Measurements from ENCODE around the gene CSAG3.

- TF ChIP-seq CTCF (optimal IDR thresholded peaks at IDR 0.05 in 1 of 3, IDR thresholded peaks at IDR 0.05 in 1 of 3, conservative IDR thresholded peaks at IDR 0.05 in 1 of 3; ENCODE audit: extremely low read depth in 1 of 3, insufficient read depth in 2 of 3, low read length in 3 of 3) = no peak
- TF ChIP-seq EZH2 (IDR thresholded peaks at IDR 0.05; ENCODE audit: low read length) = no peak
These were observed 33.6 kb upstream of the CSAG3 start for GRCh38 chrX:152725409-152725808.

All from keratinocyte (primary cell).